Loucy (cell line): ENCODE data around the gene ZNF280D.

Experiments
- H2AFZ ChIP-seq: fragments of 200-600 bp; sonication (generic); 2 replicates; pipeline ENCODE4 v1.6.0; 2016; ENCODE audit warnings: antibody characterized with exemption, mild to moderate bottlenecking, low read length, moderate library complexity
- H3F3A ChIP-seq: fragments of 200-600 bp; 2 replicates; pipeline ENCODE4 v1.6.0; 2016; ENCODE audit warnings: antibody characterized with exemption, low read depth, mild to moderate bottlenecking
- H3K27me3 ChIP-seq: fragments of 200-600 bp; sonication (generic); 2 replicates; pipeline ENCODE4 v1.6.1; 2014; ENCODE audit warnings: low read length, mild to moderate bottlenecking; ENCODE audit not compliant: insufficient read depth, poor library complexity, severe bottlenecking
- H3K36me3 ChIP-seq: fragments of 200-600 bp; sonication (generic); 2 replicates; pipeline ENCODE4 v1.6.1; 2016; ENCODE audit warnings: low read length; ENCODE audit not compliant: insufficient read depth
- H3K4me1 ChIP-seq: fragments of 200-600 bp; sonication (generic); 2 replicates; pipeline ENCODE4 v1.5.1; 2014; ENCODE audit warnings: low read length, mild to moderate bottlenecking; ENCODE audit not compliant: insufficient read depth, poor library complexity, severe bottlenecking
- H3K4me2 ChIP-seq: fragments of 200-600 bp; sonication (generic); 2 replicates; pipeline ENCODE4 v1.6.0; 2014; ENCODE audit warnings: antibody characterized with exemption, low read length, low read depth, mild to moderate bottlenecking; ENCODE audit not compliant: poor library complexity, severe bottlenecking
- H3K4me3 ChIP-seq: fragments of 200-600 bp; sonication (generic); 2 replicates; pipeline ENCODE4 v1.5.1; 2014; ENCODE audit warnings: low read length, mild to moderate bottlenecking, mixed read lengths; ENCODE audit not compliant: poor library complexity, severe bottlenecking
- H3K79me2 ChIP-seq: fragments of 200-600 bp; sonication (generic); 2 replicates; pipeline ENCODE4 v1.6.1; 2014; ENCODE audit warnings: low read length; ENCODE audit not compliant: insufficient read depth
- H3K9ac ChIP-seq: fragments of 200-600 bp; sonication (generic); 2 replicates; pipeline ENCODE4 v1.6.0; 2014; ENCODE audit warnings: mild to moderate bottlenecking, low read depth, low read length, moderate library complexity; ENCODE audit not compliant: poor library complexity, severe bottlenecking
- H3K9me2 ChIP-seq: fragments of 200-600 bp; sonication (generic); replicated peaks from 2 replicates; pipeline ENCODE4 v1.6.1; 2016; ENCODE audit warnings: low read depth, low read length, mixed read lengths
- H3K9me3 ChIP-seq: fragments of 200-600 bp; sonication (generic); 2 replicates; pipeline ENCODE4 v1.6.1; 2014; ENCODE audit warnings: mild to moderate bottlenecking, antibody characterized with exemption, low read length, low read depth; ENCODE audit not compliant: insufficient read depth
- H4K20me1 ChIP-seq: fragments of 200-600 bp; sonication (generic); 2 replicates; pipeline ENCODE4 v1.6.0; 2014; ENCODE audit warnings: antibody characterized with exemption, low read length, mild to moderate bottlenecking; ENCODE audit not compliant: insufficient read depth, poor library complexity, severe bottlenecking
- CTCF ChIP-seq: fragments of 200-600 bp; sonication (generic); conservative IDR thresholded peaks from 2 replicates; pipeline ENCODE4 v1.5.1; 2014; ENCODE audit warnings: mild to moderate bottlenecking, antibody characterized with exemption, low read length
- EZH2phosphoT487 ChIP-seq: fragments of 200-600 bp; IDR thresholded peaks from 2 replicates; pipeline ENCODE4 v1.6.1; 2018; ENCODE audit warnings: antibody characterized with exemption, mild to moderate bottlenecking, moderate library complexity, borderline replicate concordance

The ZNF280D gene

GRCh38 chr15:56739964-56740640 is 6.8 kb upstream of the ZNF280D start:
- no peaks in the 10 kb centered on the region for H3F3A ChIP-seq
- no peak overlapping the region for H2AFZ ChIP-seq
- no peak overlapping the region for H3K4me3 ChIP-seq
- H3K4me2 ChIP-seq = no peak overlapping the region
- H3K4me1 ChIP-seq = no peaks in the 10 kb centered on the region
- H3K27me3 ChIP-seq = no peaks in the 10 kb centered on the region
- no peaks in the 10 kb centered on the region for H4K20me1 ChIP-seq
- no peaks in the 10 kb centered on the region for H3K9me3 ChIP-seq
- no peaks in the 10 kb centered on the region for H3K9me2 ChIP-seq
- H3K36me3 ChIP-seq = no peaks in the 10 kb centered on the region
- H3K9ac ChIP-seq = no peak overlapping the region
- H3K79me2 ChIP-seq = no peaks in the 10 kb centered on the region
- TF ChIP-seq CTCF (peak; percentile 62), EZH2phosphoT487 (no peak)

- no peaks in the 10 kb centered on the region for H4K20me1 ChIP-seq
- H3F3A ChIP-seq = no peaks in the 10 kb centered on the region
- no peak overlapping the region for H3K9ac ChIP-seq
- H3K27me3 ChIP-seq = no peaks in the 10 kb centered on the region
- no peak overlapping the region for H3K4me2 ChIP-seq
- no peak overlapping the region for H2AFZ ChIP-seq
- no peaks in the 10 kb centered on the region for H3K4me1 ChIP-seq
- no peaks in the 10 kb centered on the region for H3K9me2 ChIP-seq
- TF ChIP-seq CTCF (no peak), EZH2phosphoT487 (no peak)
- H3K9me3 ChIP-seq = no peaks in the 10 kb centered on the region
- no peaks in the 10 kb centered on the region for H3K79me2 ChIP-seq
- H3K4me3 ChIP-seq = no peak overlapping the region
- H3K36me3 ChIP-seq = no peaks in the 10 kb centered on the region
Observed at GRCh38 chr15:56739474-56739873, 6.2 kb upstream of the ZNF280D start.

GRCh38 chr15:56737791-56738190 is 4.5 kb upstream of the ZNF280D start:
- Histone ChIP-seq H3K4me1 (no peaks in the 10 kb centered on the region), H3K9ac (no peak overlapping the region), H3K4me2 (no peak overlapping the region), H3K4me3 (no peak overlapping the region), H3F3A (no peaks in the 10 kb centered on the region), H4K20me1 (no peaks in the 10 kb centered on the region), H2AFZ (no peak overlapping the region), H3K9me3 (no peaks in the 10 kb centered on the region), H3K79me2 (no peaks in the 10 kb centered on the region), H3K27me3 (no peaks in the 10 kb centered on the region), H3K9me2 (no peaks in the 10 kb centered on the region), H3K36me3 (no peaks in the 10 kb centered on the region)
- TF ChIP-seq EZH2phosphoT487 (no peak), CTCF (no peak)
